Kasumi-1 (cell line): ENCODE measurements around the gene CTU2.
A peak's percentile ranks its signal among the peaks of the same experiment; 100 is the strongest.

Source experiments
- DNase-seq, 2 experiments: peaks; one replicate each; lab custom pipeline; 2025; lab: John Stamatoyannopoulos, UW

Gene CTU2

GRCh38 chr16:88681709-88682451 is 24.4 kb upstream of the CTU2 start:
- peak; percentile 78 to 92 for DNase-seq

- DNase-seq = no peak
Measured at GRCh38 chr16:88684569-88685155, 21.6 kb upstream of the CTU2 start.

GRCh38 chr16:88685156-88686061 is 20.9 kb upstream of the CTU2 start:
- DNase-seq = peak; percentile 39 to 40

GRCh38 chr16:88686062-88686438 is 20.3 kb upstream of the CTU2 start:
- DNase-seq = peak in 1 of 2 experiments; percentile 58

- peak; percentile 56 to 58 for DNase-seq
Measured at GRCh38 chr16:88686439-88687253, 19.7 kb upstream of the CTU2 start, which contains the start of gene SNAI3. SNAI3 (minus strand) TSS chr16:88686507; CDS start chr16:88686406, 101 bp downstream.

GRCh38 chr16:88687254-88687576 is 19.1 kb upstream of the CTU2 start:
- no peak for DNase-seq

- DNase-seq = no peak
Measured at GRCh38 chr16:88687676-88688012, 18.7 kb upstream of the CTU2 start.

- no peak for DNase-seq
Measured at GRCh38 chr16:88688013-88688778, 18.1 kb upstream of the CTU2 start.

GRCh38 chr16:88690341-88691128 is 15.8 kb upstream of the CTU2 start:
- DNase-seq = no peak

- no peak for DNase-seq
Measured at GRCh38 chr16:88691129-88691813, 15.0 kb upstream of the CTU2 start.

GRCh38 chr16:88691924-88692560 is 14.3 kb upstream of the CTU2 start:
- peak; percentile 86 to 92 for DNase-seq

- no peak for DNase-seq
Measured at GRCh38 chr16:88692861-88693260, 13.4 kb upstream of the CTU2 start.

- DNase-seq = no peak
Measured at GRCh38 chr16:88693420-88694177, 12.7 kb upstream of the CTU2 start.

GRCh38 chr16:88694221-88695087 is 11.8 kb upstream of the CTU2 start:
- no peak for DNase-seq

GRCh38 chr16:88695218-88695617 is 11.1 kb upstream of the CTU2 start:
- DNase-seq = no peak

- DNase-seq = no peak
Measured at GRCh38 chr16:88695753-88696152, 10.6 kb upstream of the CTU2 start.

- no peak for DNase-seq
Measured at GRCh38 chr16:88696441-88696840, 9.9 kb upstream of the CTU2 start.
